MCF 10A (cell line): ENCODE data around the gene FAM89B. TPM values are rescaled to one million over a fixed set of nuclear protein-coding genes. Genes with fewer than 3 reads are reported as not detected.

ENCODE experiments used
- BruUV-seq: library from RNA; stranded (reverse); fragments of 400-500 nt; replicated peaks from 2 replicates; lab custom pipeline; 2021; lab: Mats Ljungman, UMichigan
- CTCF ChIA-PET: fragments of 300-600 bp; sonication (Branson Sonifier 250); formaldehyde crosslinking; extraction: SDS; loops from one replicate; lab custom pipeline; 2021; ENCODE audit warnings: antibody characterized with exemption, inconsistent platforms; lab: Yijun Ruan, JAX
- POLR2A ChIA-PET: fragments of 300-600, 350-650 bp; sonication (Branson Sonifier 250); formaldehyde crosslinking; extraction: SDS; loops from one replicate; lab custom pipeline; 2020; ENCODE audit warnings: antibody characterized with exemption, inconsistent platforms; lab: Yijun Ruan, JAX
- DNase-seq: peaks from one replicate; pipeline ENCODE4 v3.0.0-alpha.2; 2018; ENCODE audit not compliant: unreplicated experiment
- H3K27ac Mint-ChIP-seq: one replicate; pipeline ENCODE4 v1.8.0; 2022; ENCODE audit warnings: mild to moderate bottlenecking, low read depth, mixed read lengths; ENCODE audit not compliant: unreplicated experiment
- H3K27me3 Mint-ChIP-seq: one replicate; pipeline ENCODE4 v1.8.0; 2022; ENCODE audit warnings: mixed read lengths; ENCODE audit not compliant: insufficient read depth, unreplicated experiment
- H3K36me3 Mint-ChIP-seq: one replicate; pipeline ENCODE4 v1.8.0; 2022; ENCODE audit warnings: mild to moderate bottlenecking, moderate library complexity, mixed read lengths; ENCODE audit not compliant: insufficient read depth, unreplicated experiment
- H3K4me1 Mint-ChIP-seq: one replicate; pipeline ENCODE4 v1.8.0; 2022; ENCODE audit warnings: mixed read lengths; ENCODE audit not compliant: insufficient read depth, unreplicated experiment
- H3K4me3 Mint-ChIP-seq: one replicate; pipeline ENCODE4 v1.8.0; 2022; ENCODE audit warnings: mild to moderate bottlenecking, moderate library complexity, mixed read lengths; ENCODE audit not compliant: unreplicated experiment
- H3K9me3 Mint-ChIP-seq: one replicate; pipeline ENCODE4 v1.8.0; 2022; ENCODE audit warnings: mixed read lengths; ENCODE audit not compliant: unreplicated experiment
- intact Hi-C: fragments of 100-400 bp; cut with micrococcal nuclease; formaldehyde crosslinking; loops from 2 replicates; pipeline ENCODE4 v1.14.1; 2022
- total RNA-seq: library from RNA; stranded (reverse); gene quantifications from 2 replicates; pipeline ENCODE4 v1.2.3, GENCODE V29; 2022
- TF ChIP-seq, protein P1 (sequence below): fragments of 200-600 bp; IDR thresholded peaks from one replicate; pipeline ENCODE4 v1.8.0; 2022; ENCODE audit warnings: antibody characterized with exemption, mild to moderate bottlenecking; ENCODE audit not compliant: unreplicated experiment

FAM89B gene
- total RNA-seq, 1 experiment from 2014 or later, result 16.7 TPM

DNA sequence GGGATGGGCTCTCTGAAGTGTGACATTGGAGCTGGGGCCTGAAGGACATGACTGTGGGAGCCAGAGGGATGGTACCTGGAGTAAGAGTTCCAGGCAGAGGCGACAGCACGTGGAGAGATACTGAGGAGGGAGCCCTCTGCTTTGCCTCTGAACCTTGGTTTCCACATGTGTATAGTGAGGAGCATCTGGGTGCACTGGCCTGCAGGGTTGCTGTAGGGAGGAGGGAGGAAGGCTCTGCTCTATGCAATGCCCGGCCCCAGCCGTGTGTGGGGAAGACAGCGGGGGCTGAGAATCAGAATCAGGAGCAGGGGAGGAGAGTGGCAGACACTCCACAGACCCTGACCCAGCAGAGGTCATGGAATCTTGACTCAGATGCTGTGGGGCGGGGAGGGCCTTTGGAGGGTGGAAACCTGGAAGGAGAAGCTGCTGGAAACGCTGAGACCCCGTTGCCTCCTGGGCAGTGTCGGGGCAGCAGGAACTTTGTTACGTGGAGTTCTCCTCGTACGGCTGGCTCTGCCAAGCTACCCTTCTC is 43.5 kb upstream of the FAM89B start:
- H3K36me3 Mint-ChIP-seq, result peaks cover 52% of the 10 kb centered on the region
- TF ChIP-seq, protein P1, sequence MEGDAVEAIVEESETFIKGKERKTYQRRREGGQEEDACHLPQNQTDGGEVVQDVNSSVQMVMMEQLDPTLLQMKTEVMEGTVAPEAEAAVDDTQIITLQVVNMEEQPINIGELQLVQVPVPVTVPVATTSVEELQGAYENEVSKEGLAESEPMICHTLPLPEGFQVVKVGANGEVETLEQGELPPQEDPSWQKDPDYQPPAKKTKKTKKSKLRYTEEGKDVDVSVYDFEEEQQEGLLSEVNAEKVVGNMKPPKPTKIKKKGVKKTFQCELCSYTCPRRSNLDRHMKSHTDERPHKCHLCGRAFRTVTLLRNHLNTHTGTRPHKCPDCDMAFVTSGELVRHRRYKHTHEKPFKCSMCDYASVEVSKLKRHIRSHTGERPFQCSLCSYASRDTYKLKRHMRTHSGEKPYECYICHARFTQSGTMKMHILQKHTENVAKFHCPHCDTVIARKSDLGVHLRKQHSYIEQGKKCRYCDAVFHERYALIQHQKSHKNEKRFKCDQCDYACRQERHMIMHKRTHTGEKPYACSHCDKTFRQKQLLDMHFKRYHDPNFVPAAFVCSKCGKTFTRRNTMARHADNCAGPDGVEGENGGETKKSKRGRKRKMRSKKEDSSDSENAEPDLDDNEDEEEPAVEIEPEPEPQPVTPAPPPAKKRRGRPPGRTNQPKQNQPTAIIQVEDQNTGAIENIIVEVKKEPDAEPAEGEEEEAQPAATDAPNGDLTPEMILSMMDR, result no peak
- no peak for DNase-seq
- H3K9me3 Mint-ChIP-seq, result no peaks in the 10 kb centered on the region
- intact Hi-C loops, result no loop called here
- H3K4me1 Mint-ChIP-seq, result peaks cover 10% of the 10 kb centered on the region
- H3K27me3 Mint-ChIP-seq, result no peaks in the 10 kb centered on the region
- H3K4me3 Mint-ChIP-seq, result no peak overlapping the region
- ChIA-PET CTCF (interaction anchor here (0.6 to 3.9 kb wide), 3 partner anchors 11 to 43 kb away, joined by 3 to 26 read pairs (median 3); no protein-coding TSS in a partner anchor), POLR2A (no interaction called here)
- H3K27ac Mint-ChIP-seq, result no peak overlapping the region
- no TSS peak for BruUV-seq

DNA sequence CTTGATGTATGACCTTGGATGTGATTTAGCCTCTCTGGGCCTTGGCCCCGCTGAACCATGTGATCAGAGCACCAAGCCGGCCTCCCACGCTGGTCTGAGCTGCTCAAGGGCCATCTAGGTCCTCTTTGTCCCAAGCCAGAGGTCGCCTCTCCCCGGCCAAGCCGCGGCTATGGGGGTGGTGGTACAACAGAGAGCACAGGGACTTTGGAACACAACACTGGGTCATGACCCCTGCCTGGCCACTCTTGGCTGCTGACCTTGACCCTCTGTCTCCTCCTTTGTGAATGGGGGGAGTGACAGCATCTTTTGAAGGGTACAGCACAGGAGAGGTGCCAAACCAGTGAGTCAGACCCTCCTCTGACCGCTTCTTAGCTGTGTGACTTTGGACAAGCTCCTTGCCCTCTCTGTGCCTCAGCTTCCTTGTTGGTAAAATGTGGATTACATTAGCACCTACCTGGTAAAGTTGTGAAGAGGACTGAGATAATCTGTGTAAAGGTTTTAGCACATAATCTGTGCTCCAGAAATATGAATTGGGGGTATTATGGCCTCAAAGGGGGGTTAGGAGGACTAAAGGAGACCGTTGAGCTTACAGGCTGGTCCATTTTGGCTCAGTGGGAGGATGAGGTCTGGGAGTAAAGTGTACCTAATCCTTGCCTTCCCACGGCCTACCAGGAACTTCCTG is 42.7 kb upstream of the FAM89B start:
- ChIA-PET CTCF (interaction anchor here (1.6 to 3.9 kb wide), 2 partner anchors 11 to 43 kb away, joined by 6 to 26 read pairs; partner anchors contain the start of gene FAM89B), POLR2A (no interaction called here)
- H3K27ac Mint-ChIP-seq, result no peak overlapping the region
- BruUV-seq, result no TSS peak
- DNase-seq, result no peak
- peaks cover 5% of the 10 kb centered on the region for H3K4me1 Mint-ChIP-seq
- no peak overlapping the region for H3K4me3 Mint-ChIP-seq
- peaks cover 52% of the 10 kb centered on the region for H3K36me3 Mint-ChIP-seq
- H3K27me3 Mint-ChIP-seq, result no peaks in the 10 kb centered on the region
- no peaks in the 10 kb centered on the region for H3K9me3 Mint-ChIP-seq
- TF ChIP-seq, protein P1, result no peak
- intact Hi-C loops, result no loop called here

DNA sequence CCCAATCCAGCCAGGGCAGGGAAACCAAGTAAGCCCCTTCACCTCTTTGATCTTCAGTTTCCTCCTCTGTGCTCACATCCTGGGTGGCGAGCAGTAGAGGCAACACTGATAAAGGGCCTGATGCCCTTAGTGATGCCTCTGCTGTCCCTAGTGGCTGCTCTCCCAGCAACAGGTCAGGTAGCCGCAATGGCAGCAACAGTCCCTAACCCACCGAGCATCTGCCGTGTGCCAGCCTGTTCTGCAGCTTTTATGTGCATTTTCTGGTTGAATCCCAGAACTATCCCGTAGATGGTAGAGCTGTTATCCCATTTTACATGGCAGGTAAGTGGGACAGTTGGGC is 42.2 kb upstream of the FAM89B start:
- H3K9me3 Mint-ChIP-seq, result no peaks in the 10 kb centered on the region
- peaks cover 4% of the 10 kb centered on the region for H3K4me1 Mint-ChIP-seq
- intact Hi-C loops, result no loop called here
- no peaks in the 10 kb centered on the region for H3K27me3 Mint-ChIP-seq
- TF ChIP-seq, protein P1, result no peak
- no peak overlapping the region for H3K4me3 Mint-ChIP-seq
- no peak overlapping the region for H3K27ac Mint-ChIP-seq
- H3K36me3 Mint-ChIP-seq, result peaks cover 52% of the 10 kb centered on the region
- CTCF ChIA-PET, result interaction anchor here (0.6 to 3.9 kb wide), 4 partner anchors 10 to 240 kb away, joined by 4 to 26 read pairs (median 6); partner anchors contain the start of gene FAM89B
- POLR2A ChIA-PET, result interaction anchor here (0.6 kb wide), 1 partner anchor 179 kb away, joined by 3 read pairs; no protein-coding TSS in a partner anchor
- DNase-seq, result no peak
- no TSS peak for BruUV-seq

DNA sequence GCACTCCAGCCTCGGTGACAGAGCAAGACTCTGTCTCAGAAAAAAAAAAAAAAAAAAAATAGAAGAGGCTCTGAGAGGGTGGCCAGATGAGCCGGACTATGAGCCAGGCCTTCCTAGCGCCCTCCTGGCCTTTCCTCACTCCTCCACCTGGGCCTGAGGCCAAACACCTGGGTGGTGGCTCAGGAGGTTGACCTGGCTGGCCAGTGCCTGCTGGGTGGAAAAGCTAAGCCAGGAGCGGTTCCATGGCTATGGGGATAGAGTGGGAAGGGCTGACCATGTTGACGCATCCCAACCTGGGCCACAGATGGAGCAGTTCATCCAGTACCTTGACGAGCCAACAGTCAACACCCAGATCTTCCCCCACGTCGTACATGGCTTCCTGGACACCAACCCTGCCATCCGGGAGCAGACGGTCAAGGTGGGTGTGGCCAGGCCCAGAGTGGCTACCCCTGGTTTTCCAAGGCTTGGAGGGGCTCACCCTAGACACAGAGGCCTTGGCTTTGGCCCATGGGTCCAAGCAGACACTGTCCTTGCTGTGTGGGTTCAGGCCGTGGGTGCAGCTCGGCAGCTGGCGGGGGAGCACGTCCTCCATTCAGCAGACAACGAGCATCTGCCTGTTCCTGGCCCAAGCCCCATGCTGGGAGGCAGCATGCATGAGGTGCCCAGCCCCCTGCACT is 39.8 kb upstream of the FAM89B start:
- no peak for DNase-seq
- TF ChIP-seq, protein P1, result no peak
- H3K27me3 Mint-ChIP-seq, result no peaks in the 10 kb centered on the region
- no TSS peak for BruUV-seq
- H3K36me3 Mint-ChIP-seq, result peaks cover 39% of the 10 kb centered on the region
- H3K27ac Mint-ChIP-seq, result no peak overlapping the region
- ChIA-PET POLR2A (no interaction called here), CTCF (interaction anchor here (0.7 to 3.9 kb wide), 2 partner anchors 8 to 16 kb away, joined by 3 to 26 read pairs; no protein-coding TSS in a partner anchor)
- H3K4me3 Mint-ChIP-seq, result no peak overlapping the region
- H3K9me3 Mint-ChIP-seq, result no peaks in the 10 kb centered on the region
- H3K4me1 Mint-ChIP-seq, result no peaks in the 10 kb centered on the region
- intact Hi-C loops, result no loop called here
